Epithelial cell of proximal tubule (primary cell): ENCODE data around the gene DCTN2. TPM values are rescaled to one million over a fixed set of nuclear protein-coding genes. Genes with fewer than 3 reads are reported as not detected.

Experiments
- DNase-seq: peaks from one replicate; pipeline ENCODE4 v3.0.0-alpha.2; 2011; ENCODE audit warnings: low read depth
- H3K4me3 ChIP-seq: 2 replicates; pipeline ENCODE4 v1.5.1; 2011; ENCODE audit warnings: low read depth, mild to moderate bottlenecking, low read length
- total RNA-seq: library from RNA; depleted of rRNA; stranded (reverse); fragments of >200 nt; gene quantifications from 2 replicates; pipeline ENCODE4 v1.2.3, GENCODE V29; 2015
- TF ChIP-seq, protein P1 (sequence below): conservative IDR thresholded peaks from 2 replicates; pipeline ENCODE4 v1.5.1; 2012; ENCODE audit warnings: low read depth, mild to moderate bottlenecking, low read length

DCTN2 gene
- total RNA-seq, 1 donor from 2014 or later = 140 TPM

DNA sequence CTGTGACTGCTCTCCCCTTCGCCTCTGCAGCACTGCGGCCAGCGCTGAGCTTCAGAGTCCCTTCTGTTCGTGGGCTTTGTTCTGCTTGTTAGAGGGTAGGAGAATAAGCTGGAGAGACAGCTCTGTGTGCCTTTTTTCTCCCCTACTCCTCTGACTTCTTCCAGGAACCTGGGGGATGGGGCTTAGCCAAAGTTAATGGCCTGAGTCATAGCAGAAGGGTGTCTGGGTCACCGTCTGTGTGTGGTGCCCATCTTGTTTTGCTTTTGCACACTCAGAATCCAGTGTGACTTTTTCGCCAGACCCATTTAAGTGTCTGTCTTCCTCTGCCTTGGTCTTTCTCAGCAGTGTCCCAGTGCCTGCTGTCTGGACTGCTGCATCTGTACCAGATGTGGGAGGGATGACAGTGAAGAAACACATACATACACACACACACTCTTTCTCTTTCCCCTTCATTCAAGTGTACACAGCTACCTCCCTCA, 5.9 kb upstream of the DCTN2 start:
- TF ChIP-seq, protein P1, sequence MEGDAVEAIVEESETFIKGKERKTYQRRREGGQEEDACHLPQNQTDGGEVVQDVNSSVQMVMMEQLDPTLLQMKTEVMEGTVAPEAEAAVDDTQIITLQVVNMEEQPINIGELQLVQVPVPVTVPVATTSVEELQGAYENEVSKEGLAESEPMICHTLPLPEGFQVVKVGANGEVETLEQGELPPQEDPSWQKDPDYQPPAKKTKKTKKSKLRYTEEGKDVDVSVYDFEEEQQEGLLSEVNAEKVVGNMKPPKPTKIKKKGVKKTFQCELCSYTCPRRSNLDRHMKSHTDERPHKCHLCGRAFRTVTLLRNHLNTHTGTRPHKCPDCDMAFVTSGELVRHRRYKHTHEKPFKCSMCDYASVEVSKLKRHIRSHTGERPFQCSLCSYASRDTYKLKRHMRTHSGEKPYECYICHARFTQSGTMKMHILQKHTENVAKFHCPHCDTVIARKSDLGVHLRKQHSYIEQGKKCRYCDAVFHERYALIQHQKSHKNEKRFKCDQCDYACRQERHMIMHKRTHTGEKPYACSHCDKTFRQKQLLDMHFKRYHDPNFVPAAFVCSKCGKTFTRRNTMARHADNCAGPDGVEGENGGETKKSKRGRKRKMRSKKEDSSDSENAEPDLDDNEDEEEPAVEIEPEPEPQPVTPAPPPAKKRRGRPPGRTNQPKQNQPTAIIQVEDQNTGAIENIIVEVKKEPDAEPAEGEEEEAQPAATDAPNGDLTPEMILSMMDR = no peak
- no peak overlapping the region for H3K4me3 ChIP-seq
- no peak for DNase-seq

DNA sequence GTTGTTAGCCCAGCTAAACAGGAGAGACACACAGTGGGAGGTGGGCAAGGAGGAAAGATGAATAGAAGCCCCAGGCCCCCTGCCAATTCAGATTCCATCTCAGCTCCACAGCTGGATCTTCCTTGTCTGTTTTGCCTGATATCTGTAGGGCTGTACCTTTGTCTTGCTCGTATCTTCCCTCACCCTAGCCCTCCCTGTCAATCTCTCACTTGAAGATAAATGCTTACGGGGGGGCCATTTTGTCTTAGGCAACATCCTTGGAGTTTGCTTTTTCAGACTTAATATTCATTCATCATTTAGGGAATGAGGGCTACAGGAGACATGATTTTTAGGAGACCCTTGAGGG, 5.3 kb upstream of the DCTN2 start:
- TF ChIP-seq, protein P1 = no peak
- no peak overlapping the region for H3K4me3 ChIP-seq
- no peak for DNase-seq

DNA sequence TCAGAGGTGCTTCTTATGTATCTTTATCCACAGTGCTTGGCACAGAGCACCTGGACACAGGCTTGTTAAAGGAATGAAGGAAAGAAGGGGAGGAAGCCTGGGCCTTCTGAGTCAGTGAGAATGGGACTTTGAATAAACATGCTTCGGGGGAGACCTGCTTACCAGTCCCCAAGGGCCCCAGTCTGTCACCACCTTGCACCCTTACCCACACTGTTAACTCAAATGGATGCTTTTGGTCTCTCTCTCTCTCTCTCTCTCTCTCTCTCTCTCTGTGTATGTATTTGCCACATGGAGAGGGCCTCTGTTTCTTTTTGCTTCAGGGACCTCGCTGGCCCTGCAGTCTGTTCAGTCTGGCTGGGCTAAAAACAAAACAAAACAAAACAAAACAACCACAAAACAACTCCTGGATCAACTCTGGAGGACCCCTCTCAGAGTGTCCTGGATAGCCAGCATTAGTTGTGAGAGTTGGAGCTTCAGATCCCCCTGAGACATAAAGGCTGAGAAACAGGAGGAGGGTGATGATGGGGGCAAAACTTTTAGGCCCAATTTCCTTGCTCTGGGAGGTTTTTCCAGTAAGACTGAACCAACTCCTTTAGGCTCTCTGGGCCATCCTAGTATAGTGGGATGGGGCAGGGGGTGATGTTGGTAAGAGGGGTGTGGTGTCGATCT, 4.8 kb upstream of the DCTN2 start:
- no peak for DNase-seq

DNA sequence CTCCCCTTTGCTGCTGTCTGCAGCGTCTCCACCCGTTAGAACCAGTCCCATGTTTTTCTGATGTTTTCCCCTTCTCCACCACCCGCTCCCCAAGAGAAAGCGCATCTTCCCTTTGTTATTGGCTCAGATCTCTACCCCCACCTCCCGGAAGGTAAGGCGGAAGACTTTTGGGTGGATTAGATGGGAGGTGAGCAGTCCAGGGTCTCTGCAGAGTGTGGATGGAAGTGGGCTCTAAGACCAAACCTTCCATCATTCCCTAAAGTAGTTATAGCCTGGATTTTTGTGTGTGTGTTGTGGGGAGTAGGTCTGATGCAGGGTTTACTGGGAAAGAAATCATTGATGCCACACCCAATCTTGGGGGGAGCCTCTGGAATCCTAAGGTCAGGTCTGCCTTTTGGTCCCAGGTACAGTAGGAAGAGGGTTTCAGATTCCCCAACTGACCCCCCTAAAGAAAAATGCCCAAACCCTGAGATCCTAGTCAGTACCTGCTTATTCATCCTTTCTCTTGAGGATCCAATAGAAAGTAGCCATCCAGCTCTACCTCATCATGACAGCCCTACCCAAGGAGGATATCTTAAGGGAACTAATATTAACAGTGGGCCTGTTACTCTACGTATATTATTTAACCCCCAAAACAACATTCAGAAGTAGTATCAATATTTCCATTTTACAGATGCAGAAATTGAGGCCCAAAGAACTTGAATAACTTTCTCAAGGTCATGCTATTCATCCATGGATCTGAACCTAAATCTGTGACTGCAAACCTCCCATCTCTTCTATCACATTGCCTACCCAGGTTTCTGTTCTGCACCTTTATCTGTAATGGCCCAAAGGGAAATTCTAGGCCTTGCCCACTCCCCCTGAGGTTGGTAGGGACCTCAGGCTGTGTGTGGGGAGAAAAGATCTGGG, 3.9 kb upstream of the DCTN2 start:
- TF ChIP-seq, protein P1 = no peak
- no peak overlapping the region for H3K4me3 ChIP-seq
- DNase-seq = no peak

More for the DNA sequence above, 4.8 kb upstream of the DCTN2 start:
- no peak overlapping the region for H3K4me3 ChIP-seq
- TF ChIP-seq, protein P1 = no peak

DNA sequence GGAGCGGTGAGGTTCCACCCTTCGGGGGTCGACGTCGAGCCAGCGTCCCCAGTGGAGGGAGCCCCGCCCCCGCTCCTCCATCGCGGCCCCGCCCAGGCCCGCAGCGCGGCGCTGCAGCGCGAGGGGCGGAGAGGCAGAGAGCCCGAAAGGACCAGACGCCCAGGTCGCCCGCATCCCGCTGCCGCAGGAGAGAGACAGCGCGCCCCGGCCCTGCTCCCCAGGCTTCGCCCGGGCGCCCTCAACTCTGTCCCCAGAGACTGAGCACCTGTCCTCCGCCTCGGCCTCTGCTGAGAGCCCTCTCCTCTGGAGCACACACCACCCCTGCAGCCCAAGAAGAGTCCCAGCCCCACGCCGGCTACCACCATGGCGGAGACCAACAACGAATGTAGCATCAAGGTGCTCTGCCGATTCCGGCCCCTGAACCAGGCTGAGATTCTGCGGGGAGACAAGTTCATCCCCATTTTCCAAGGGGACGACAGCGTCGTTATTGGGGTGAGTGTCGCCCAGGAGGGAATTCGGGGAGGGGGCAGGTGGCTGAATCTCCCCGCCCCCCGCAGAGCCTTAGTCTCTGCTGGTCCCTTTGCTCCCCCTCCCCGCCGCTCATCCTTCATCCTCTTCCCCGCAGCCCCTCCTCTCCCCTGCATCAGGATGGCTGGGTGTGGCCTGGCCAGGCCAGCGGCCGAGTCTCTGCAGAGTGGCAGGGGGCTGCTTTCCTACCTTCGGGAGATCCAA, 3.1 kb upstream of the DCTN2 start, which contains the start of gene KIF5A:
KIF5A (plus strand) TSS at position 136 of the 732 bp plus-strand sequence; CDS start at position 364, 228 bp downstream.
- peak within 1 kb of the TSS; percentile 56 for H3K4me3 ChIP-seq
- TF ChIP-seq, protein P1 = no peak
- no peak for DNase-seq

DNA sequence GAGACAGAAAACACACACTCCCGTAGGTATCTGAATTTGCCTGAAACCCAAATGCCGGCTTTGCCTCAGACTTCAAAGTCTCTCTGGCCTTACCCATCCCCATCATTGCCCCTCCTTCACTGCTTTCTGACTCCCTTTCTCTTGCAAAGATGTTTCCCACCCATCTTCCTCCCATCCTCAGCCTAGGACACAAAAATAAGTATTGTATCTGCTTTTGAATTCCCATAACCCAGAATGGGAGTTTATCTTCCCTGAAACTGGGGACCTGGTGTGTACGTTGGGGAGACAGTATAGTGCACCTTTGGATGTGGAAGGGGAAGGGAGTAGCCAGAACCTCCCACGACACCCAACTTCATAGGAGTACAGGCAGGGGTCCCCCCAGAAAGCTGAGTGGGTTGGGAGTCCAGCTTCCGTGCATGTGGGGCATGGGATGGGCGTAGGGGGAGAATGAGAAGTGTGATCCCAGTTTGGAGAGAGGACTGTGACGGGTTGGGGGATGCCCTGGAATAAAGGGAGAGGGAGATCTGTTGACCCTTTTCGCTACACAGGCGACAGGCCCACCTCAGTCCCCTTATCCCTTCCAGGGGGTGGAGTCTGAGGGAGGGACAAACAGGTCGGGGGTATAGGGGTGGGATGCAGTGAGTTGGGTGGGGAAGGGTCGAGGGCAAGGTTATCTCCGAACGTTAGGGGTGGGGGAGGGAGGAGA, 2.4 kb upstream of the DCTN2 start:
- TF ChIP-seq, protein P1 = no peak
- DNase-seq = no peak

More for the DNA sequence above, 2.4 kb upstream of the DCTN2 start:
- peak overlapping the region; percentile 56 for H3K4me3 ChIP-seq
